Mesothelial cell of epicardium (in vitro differentiated cells): ENCODE measurements around the gene NYNRIN. TPM values are rescaled to one million over a fixed set of nuclear protein-coding genes. Genes with fewer than 3 reads are reported as not detected.

Experiments used
- DNase-seq, 2 experiments: peaks; one replicate each; pipeline ENCODE4 v3.0.0; 2021; ENCODE audit warnings: low spot score in 2 of 2; ENCODE audit not compliant: unreplicated experiment in 2 of 2
- H3K27ac Mint-ChIP-seq: 2 replicates; pipeline ENCODE4 v1.8.0; 2021; ENCODE audit warnings: mixed read lengths
- H3K27me3 Mint-ChIP-seq: 2 replicates; pipeline ENCODE4 v1.8.0; 2021; ENCODE audit warnings: low read depth, mixed read lengths
- H3K36me3 Mint-ChIP-seq: 2 replicates; pipeline ENCODE4 v1.8.0; 2021; ENCODE audit warnings: mixed read lengths
- H3K4me1 Mint-ChIP-seq: 2 replicates; pipeline ENCODE4 v1.8.0; 2021; ENCODE audit warnings: mixed read lengths
- H3K4me3 Mint-ChIP-seq: 2 replicates; pipeline ENCODE4 v1.8.0; 2021; ENCODE audit warnings: mild to moderate bottlenecking, moderate library complexity, mixed read lengths
- H3K9me3 Mint-ChIP-seq: 2 replicates; pipeline ENCODE4 v1.8.0; 2021; ENCODE audit warnings: mixed read lengths
- CTCF ChIP-seq: fragments of 200-600 bp; sonication (generic); IDR thresholded peaks from one replicate; pipeline ENCODE4 v1.5.0; 2021; ENCODE audit warnings: antibody characterized with exemption; ENCODE audit not compliant: unreplicated experiment
- total RNA-seq: library from RNA; stranded (reverse); gene quantifications from 3 replicates; pipeline ENCODE4 v1.2.1, GENCODE V29; 2021

NYNRIN gene
- total RNA-seq, 1 donor from 2014 or later: 173 TPM

- Mint-ChIP-seq H3K4me1 (peaks cover 52% of the 10 kb centered on the region), H3K4me3 (peak within 1 kb of the TSS; percentile 84), H3K9me3 (no peaks in the 10 kb centered on the region), H3K27ac (peak within 1 kb of the TSS; percentile 98), H3K27me3 (no peaks in the 10 kb centered on the region), H3K36me3 (peaks cover 10% of the 10 kb centered on the region)
- peak; percentile 66 to 83 for DNase-seq
- TF ChIP-seq CTCF: no peak
These were observed 30.8 kb downstream of the NYNRIN start, which contains the start of the genes CBLN3 and KHNYN for GRCh38 chr14:24429395-24430142. Gene CBLN3, minus strand, starts transcription at chr14:24429668. Its CDS starts 614 bp downstream, at chr14:24429054. Gene KHNYN, plus strand, starts transcription at chr14:24429954. Its CDS starts 777 bp downstream, at chr14:24430731.

GRCh38 chr14:24430143-24430681 is 31.4 kb downstream of the NYNRIN start:
- peak overlapping the region; percentile 95 for H3K27ac Mint-ChIP-seq
- no peaks in the 10 kb centered on the region for H3K9me3 Mint-ChIP-seq

GRCh38 chr14:24430682-24431568 is 32.1 kb downstream of the NYNRIN start:
- no peak for TF ChIP-seq CTCF
- H3K9me3 Mint-ChIP-seq: no peaks in the 10 kb centered on the region
- peak overlapping the region; percentile 95 for H3K27ac Mint-ChIP-seq
- peaks cover 44% of the 10 kb centered on the region for H3K4me1 Mint-ChIP-seq
- no peak for DNase-seq
- no peaks in the 10 kb centered on the region for H3K27me3 Mint-ChIP-seq
- peak overlapping the region; percentile 84 for H3K4me3 Mint-ChIP-seq
- H3K36me3 Mint-ChIP-seq: peaks cover 10% of the 10 kb centered on the region

More at GRCh38 chr14:24430143-24430681, 31.4 kb downstream of the NYNRIN start:
- peaks cover 51% of the 10 kb centered on the region for H3K4me1 Mint-ChIP-seq
- no peak for DNase-seq
- no peaks in the 10 kb centered on the region for H3K27me3 Mint-ChIP-seq
- no peak for TF ChIP-seq CTCF
- H3K4me3 Mint-ChIP-seq: peak overlapping the region; percentile 84
- peaks cover 10% of the 10 kb centered on the region for H3K36me3 Mint-ChIP-seq

GRCh38 chr14:24431569-24432258 is 32.9 kb downstream of the NYNRIN start:
- Mint-ChIP-seq H3K4me3 (peak overlapping the region; percentile 84), H3K36me3 (peaks cover 12% of the 10 kb centered on the region), H3K4me1 (peaks cover 37% of the 10 kb centered on the region), H3K9me3 (no peaks in the 10 kb centered on the region), H3K27ac (peak overlapping the region; percentile 95), H3K27me3 (no peaks in the 10 kb centered on the region)
- DNase-seq: peak; percentile 77 to 89
- peak; percentile 78 for TF ChIP-seq CTCF
